ENCODE measurements around the gene PMM1.
A peak's percentile ranks its signal among the peaks of the same experiment; 100 is the strongest.

PMM1 gene

DNA sequence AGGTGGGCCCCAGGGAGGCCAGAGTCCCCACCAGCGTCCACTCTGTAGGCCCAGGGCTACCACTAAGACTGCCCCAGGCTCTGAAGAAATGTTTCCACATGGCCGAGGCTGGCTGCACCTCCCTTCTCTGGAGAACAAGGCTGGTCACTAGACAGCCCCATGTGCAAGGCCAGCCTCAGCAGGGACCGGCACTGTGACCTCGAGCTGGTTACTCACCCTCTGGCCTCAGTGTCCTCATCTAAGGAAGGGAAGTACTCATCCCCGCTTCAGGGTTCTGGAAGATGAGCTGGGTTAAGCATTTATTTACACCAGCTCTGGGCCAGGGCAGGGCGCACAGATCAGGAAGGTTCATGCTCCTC, 9.7 kb downstream of the PMM1 start:
- no peak for DNase-seq (ENCODE audit: low read depth)
- no peak overlapping the region for H3K4me3 ChIP-seq (ENCODE audit: low read length)
- no peak for TF ChIP-seq CTCF (conservative IDR thresholded peaks at IDR 0.05; ENCODE audit: low read depth, low read length)

DNA sequence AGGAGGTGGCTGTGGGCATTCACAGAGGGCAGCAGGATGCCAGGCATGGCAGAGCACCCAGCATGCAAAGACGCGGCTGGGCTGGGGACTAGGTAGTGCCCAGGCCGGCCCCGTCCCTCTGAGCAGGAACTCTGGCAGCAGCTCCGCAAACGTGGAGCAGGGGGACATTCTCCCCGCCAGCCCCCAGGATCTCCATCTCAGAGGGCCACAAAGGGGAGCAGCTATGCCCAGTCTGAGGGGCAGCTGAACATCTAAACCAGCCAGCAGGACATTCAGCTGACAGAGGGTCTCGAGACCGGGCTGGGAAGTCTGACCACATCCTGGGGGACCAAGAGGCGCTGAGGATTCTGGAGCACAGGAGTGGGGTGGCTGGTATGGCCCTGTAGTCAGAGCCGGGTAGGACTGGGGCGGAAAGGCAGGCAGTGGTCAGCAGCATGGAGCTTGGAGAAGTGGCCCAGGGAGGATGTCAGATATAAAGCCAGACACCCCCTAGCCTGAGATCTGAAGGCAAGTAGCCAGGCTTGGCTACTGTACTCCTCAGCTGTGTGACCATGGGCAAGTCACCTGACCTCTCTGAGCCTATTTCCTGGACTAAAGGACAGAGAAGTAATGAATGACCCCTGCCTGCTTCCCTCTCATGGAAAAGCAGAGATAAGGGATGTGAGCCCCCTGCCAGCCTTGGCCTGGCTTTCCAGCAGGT, 10.2 kb downstream of the PMM1 start:
- no peak for TF ChIP-seq CTCF (conservative IDR thresholded peaks at IDR 0.05; ENCODE audit: low read depth, low read length)
- H3K4me3 ChIP-seq (ENCODE audit: low read length) = no peak overlapping the region
- no peak for DNase-seq (ENCODE audit: low read depth)

DNA sequence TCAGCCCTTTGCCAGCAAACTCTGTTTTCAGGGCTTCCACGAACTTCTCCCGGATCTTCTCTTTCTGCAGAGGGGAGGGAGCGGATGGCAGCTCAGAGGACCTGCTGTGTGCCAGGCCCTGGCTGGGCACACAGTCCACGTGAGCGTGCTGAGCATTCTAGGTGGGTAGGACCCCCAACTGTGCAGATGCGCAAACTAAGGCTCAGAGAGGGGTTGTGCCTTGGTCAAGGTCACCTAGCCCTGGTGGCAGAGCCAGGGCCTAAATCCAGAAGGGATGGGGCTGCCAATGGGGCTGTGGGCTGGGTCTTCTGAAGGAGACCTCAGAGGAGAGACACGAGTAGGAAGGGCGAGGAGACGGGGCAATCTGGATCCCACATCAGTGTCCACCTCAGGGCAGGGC, 10.8 kb downstream of the PMM1 start:
- H3K4me3 ChIP-seq (ENCODE audit: low read length) = no peak overlapping the region
- DNase-seq (ENCODE audit: low read depth) = no peak
- no peak for TF ChIP-seq CTCF (conservative IDR thresholded peaks at IDR 0.05; ENCODE audit: low read depth, low read length)

- TF ChIP-seq CTCF (conservative IDR thresholded peaks at IDR 0.05; ENCODE audit: low read depth, low read length) = no peak
- no peak for DNase-seq (ENCODE audit: low read depth)
- H3K4me3 ChIP-seq (ENCODE audit: low read length) = no peak overlapping the region
Measured at GRCh38 chr22:41578114-41578513, 11.5 kb downstream of the PMM1 start.

DNA sequence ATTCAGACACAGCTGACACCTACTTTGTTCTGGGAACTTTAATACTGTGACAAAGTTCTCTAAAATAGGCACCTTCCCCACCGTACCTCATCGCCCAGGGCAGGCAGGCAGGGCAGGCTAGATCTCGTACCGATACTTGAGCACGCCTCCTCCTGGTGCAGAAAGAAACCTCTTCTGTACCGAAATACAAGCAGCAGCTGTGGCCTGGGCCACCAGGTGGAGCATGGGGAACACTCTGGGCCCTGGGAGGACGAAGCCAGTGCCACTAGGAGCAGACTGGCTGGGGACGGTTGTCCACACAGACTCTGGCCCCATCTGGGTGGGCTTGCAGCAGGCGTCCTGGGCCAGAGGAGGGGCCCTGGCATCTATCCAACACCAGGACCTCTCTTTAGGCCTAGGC, 12.8 kb downstream of the PMM1 start:
- H3K4me3 ChIP-seq (ENCODE audit: low read length) = no peak overlapping the region
- DNase-seq (ENCODE audit: low read depth) = no peak

GRCh38 chr22:41575533-41575932, 14.1 kb downstream of the PMM1 start:
- no peak overlapping the region for H3K4me3 ChIP-seq (ENCODE audit: low read length)
- TF ChIP-seq CTCF (conservative IDR thresholded peaks at IDR 0.05; ENCODE audit: low read depth, low read length) = no peak
- no peak for DNase-seq (ENCODE audit: low read depth)

More for the DNA sequence above, 12.8 kb downstream of the PMM1 start:
- peak; percentile 91 for TF ChIP-seq CTCF (conservative IDR thresholded peaks at IDR 0.05; ENCODE audit: low read depth, low read length)

DNA sequence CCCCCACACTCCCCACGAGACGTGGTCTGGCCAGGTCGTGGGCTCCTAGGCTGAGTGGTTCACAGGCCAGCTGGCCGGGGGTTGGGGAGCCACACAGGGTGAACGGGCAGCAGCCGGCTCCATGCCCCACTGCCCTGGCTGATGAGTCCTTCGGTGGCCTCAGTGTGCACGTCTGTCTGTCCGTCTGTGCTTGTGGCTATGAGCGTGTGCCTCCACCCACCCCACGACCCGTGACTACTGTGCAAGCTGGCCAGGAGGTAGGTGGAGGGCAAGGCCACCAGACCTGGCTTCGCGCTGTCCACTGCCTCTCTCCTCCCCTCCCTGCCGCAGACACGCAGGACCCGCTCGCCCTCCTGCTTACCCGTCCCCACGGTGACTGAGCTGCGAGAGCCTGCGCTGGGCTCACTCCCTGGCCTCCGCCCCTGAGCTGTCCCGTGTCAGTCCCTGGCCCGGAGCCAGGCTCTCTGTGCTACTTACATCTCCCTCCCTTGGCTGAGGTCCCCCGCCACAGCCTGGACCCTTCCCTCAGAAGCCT, 14.7 kb downstream of the PMM1 start:
- TF ChIP-seq CTCF (conservative IDR thresholded peaks at IDR 0.05; ENCODE audit: low read depth, low read length) = no peak
- H3K4me3 ChIP-seq (ENCODE audit: low read length) = no peak overlapping the region
- DNase-seq (ENCODE audit: low read depth) = no peak

Measured in retinal pigment epithelial cell (primary cell).